PC-3 (cell line): ENCODE results near the gene UNC13D.

Experiments
- CTCF ChIP-seq: fragments of 300-600 bp; sonication (generic); conservative IDR thresholded peaks from 2 replicates; pipeline ENCODE4 v1.5.1; 2017; ENCODE audit warnings: antibody characterized with exemption, low read depth, mild to moderate bottlenecking, low read length
- EZH2 ChIP-seq: fragments of 300-600 bp; sonication (generic); IDR thresholded peaks from one replicate; pipeline ENCODE4 v1.6.1; 2017; ENCODE audit warnings: antibody characterized with exemption, mild to moderate bottlenecking, low read length; ENCODE audit not compliant: unreplicated experiment

- no peak for TF ChIP-seq CTCF
- TF ChIP-seq EZH2: no peak
Observed at GRCh38 chr17:75821552-75821951, 22.7 kb downstream of the UNC13D start.
